Lower leg skin (tissue), 4 donors: Measurements from ENCODE around the gene KCNQ4. TPM values are rescaled to one million over a fixed set of nuclear protein-coding genes. Genes with fewer than 3 reads are reported as not detected.

Source experiments
- DNase-seq, 2 donors: peaks; one replicate each; pipeline ENCODE4 v3.0.0-alpha.2; 2019; ENCODE audit warnings: low spot score in 2 of 2
- H3K4me3 ChIP-seq: fragments of 200-600 bp; sonication (generic); 2 replicates; pipeline ENCODE4 v1.5.1; 2017; ENCODE audit warnings: mild to moderate bottlenecking, low read depth; ENCODE audit not compliant: poor library complexity, severe bottlenecking
- POLR2A ChIP-seq, 2 donors: fragments of 450-650 bp; IDR thresholded peaks; one replicate each; pipeline ENCODE4 v1.6.1; 2016 to 2017; ENCODE audit warnings: antibody characterized with exemption in 2 of 2, mild to moderate bottlenecking in 1 of 2, moderate library complexity in 1 of 2
- WGBS, 2 donors: methylation state at CpG; one replicate each; pipeline ENCODE4 v1.1.5; 2018; 5-methylcytosine and 5-hydroxymethylcytosine counted together
- intact Hi-C: fragments of 100-400 bp; cut with DNase I; formaldehyde crosslinking; loops from one replicate; pipeline ENCODE4 v1.15.0; 2023; ENCODE audit warnings: low total_unique reads
- total RNA-seq, 4 donors: library from RNA; depleted of rRNA; stranded (reverse); fragments of >200 nt; gene quantifications; one replicate each; pipeline ENCODE4 v1.1.0, GENCODE V29; 2016
- TF ChIP-seq, protein P1 (sequence below), 3 donors: fragments of 450-650 bp; IDR thresholded peaks; one replicate each; pipeline ENCODE4 v1.5.1; 2016; ENCODE audit warnings: antibody characterized with exemption in 3 of 3, mild to moderate bottlenecking in 3 of 3, moderate library complexity in 2 of 3

KCNQ4 gene
- total RNA-seq, 4 donors from 2014 or later, result 1.3 to 2.7 (median 2.0) TPM

DNA sequence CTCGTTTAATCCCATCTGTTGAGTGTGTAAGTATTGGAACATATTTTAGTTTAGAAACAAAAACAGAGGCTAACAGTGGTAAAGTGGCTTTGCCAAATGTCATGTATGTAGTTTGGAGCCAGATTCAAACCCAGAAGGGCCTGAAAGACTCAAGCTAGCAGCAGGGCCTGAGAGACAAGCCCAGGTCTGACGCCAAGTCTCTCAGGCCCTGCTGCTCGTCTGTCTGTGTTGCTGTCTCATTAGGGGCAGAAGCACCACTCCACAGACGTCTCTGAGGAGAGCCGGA is 70.2 kb downstream of the KCNQ4 start:
- intact Hi-C loops, result no loop called here
- H3K4me3 ChIP-seq, result no peak overlapping the region
- no peak for TF ChIP-seq POLR2A (IDR thresholded peaks at IDR 0.05)
- TF ChIP-seq, protein P1, sequence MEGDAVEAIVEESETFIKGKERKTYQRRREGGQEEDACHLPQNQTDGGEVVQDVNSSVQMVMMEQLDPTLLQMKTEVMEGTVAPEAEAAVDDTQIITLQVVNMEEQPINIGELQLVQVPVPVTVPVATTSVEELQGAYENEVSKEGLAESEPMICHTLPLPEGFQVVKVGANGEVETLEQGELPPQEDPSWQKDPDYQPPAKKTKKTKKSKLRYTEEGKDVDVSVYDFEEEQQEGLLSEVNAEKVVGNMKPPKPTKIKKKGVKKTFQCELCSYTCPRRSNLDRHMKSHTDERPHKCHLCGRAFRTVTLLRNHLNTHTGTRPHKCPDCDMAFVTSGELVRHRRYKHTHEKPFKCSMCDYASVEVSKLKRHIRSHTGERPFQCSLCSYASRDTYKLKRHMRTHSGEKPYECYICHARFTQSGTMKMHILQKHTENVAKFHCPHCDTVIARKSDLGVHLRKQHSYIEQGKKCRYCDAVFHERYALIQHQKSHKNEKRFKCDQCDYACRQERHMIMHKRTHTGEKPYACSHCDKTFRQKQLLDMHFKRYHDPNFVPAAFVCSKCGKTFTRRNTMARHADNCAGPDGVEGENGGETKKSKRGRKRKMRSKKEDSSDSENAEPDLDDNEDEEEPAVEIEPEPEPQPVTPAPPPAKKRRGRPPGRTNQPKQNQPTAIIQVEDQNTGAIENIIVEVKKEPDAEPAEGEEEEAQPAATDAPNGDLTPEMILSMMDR (IDR thresholded peaks at IDR 0.05), result no peak
- no peak for DNase-seq
- 38 to 57% methylated on average over 5 of the region's 5 CpGs for WGBS, 2 donors

GRCh38 chr1:40855513-40855912 is 71.9 kb downstream of the KCNQ4 start:
- WGBS, 2 donors, result 83 to 92% methylated on average over 6 of the region's 6 CpGs
- DNase-seq, result no peak
- no peak overlapping the region for H3K4me3 ChIP-seq
- TF ChIP-seq, protein P1 (IDR thresholded peaks at IDR 0.05), result no peak
- no peak for TF ChIP-seq POLR2A (IDR thresholded peaks at IDR 0.05)
- intact Hi-C loops, result no loop called here

- TF ChIP-seq, protein P1 (IDR thresholded peaks at IDR 0.05), result no peak
- TF ChIP-seq POLR2A (IDR thresholded peaks at IDR 0.05), result no peak
- H3K4me3 ChIP-seq, result no peak overlapping the region
- DNase-seq, result no peak
- intact Hi-C loops, result no loop called here
- WGBS, 2 donors, result 85 to 93% methylated on average over 3 of the region's 3 CpGs
Observed at GRCh38 chr1:40856116-40856515, 72.5 kb downstream of the KCNQ4 start.

GRCh38 chr1:40856656-40857302 is 73.2 kb downstream of the KCNQ4 start:
- no peak for DNase-seq
- TF ChIP-seq, protein P1 (IDR thresholded peaks at IDR 0.05), result no peak
- no peak for TF ChIP-seq POLR2A (IDR thresholded peaks at IDR 0.05)
- no peak overlapping the region for H3K4me3 ChIP-seq
- WGBS, 2 donors, result 92 to 95% methylated on average over 9 of the region's 9 CpGs
- intact Hi-C loops, result no loop called here

DNA sequence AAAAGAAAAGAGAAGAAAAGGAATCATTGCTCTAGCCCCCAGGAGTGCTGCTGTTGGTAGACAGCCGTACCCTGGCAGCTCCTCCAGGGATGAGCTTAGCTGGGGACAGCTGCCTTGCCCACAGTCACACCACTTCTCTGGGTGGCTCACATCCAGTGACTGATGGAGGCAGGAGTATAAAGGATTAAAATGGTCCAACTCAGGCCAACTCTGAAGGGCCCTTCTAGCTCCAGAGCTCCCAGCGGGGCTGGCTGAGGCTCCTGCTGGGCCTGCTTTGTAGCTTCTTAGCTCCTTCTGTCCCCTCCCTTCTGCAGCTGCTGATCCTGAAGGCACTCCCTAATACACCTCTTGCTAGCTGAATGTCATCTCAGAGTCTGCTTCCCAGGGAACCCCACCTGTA is 74.2 kb downstream of the KCNQ4 start:
- 78 to 80% methylated on average over 1 to 2 of the region's 2 CpGs for WGBS, 2 donors
- no peak overlapping the region for H3K4me3 ChIP-seq
- no peak for DNase-seq
- intact Hi-C loops, result no loop called here
- TF ChIP-seq, protein P1 (IDR thresholded peaks at IDR 0.05), result no peak
- TF ChIP-seq POLR2A (IDR thresholded peaks at IDR 0.05), result no peak

GRCh38 chr1:40858856-40859416 is 75.3 kb downstream of the KCNQ4 start:
- no peak for TF ChIP-seq POLR2A (IDR thresholded peaks at IDR 0.05)
- TF ChIP-seq, protein P1 (IDR thresholded peaks at IDR 0.05), result no peak
- no peak for DNase-seq
- intact Hi-C loops, result no loop called here
- H3K4me3 ChIP-seq, result no peak overlapping the region
- 79 to 81% methylated on average over 4 of the region's 4 CpGs for WGBS, 2 donors
